ENCODE data around the gene DAB2IP.

Gene DAB2IP

GRCh38 chr9:121781145-121781548, 129.7 kb downstream of the DAB2IP start (continued):
- TF ChIP-seq ZNF610 (tag by site-specific recombination; IDR thresholded peaks at IDR 0.05; ENCODE audit: borderline replicate concordance) (no peak), ZNF518A (tag by site-specific recombination; conservative IDR thresholded peaks at IDR 0.05; ENCODE audit: low read depth) (no peak)

- Histone ChIP-seq H3K27ac (ENCODE audit: extremely low read depth, low read depth, low read length) (no peak overlapping the region), H3K36me3 (ENCODE audit: control insufficient read depth in 2 of 2, insufficient read depth in 1 of 2, low read length in 2 of 2) (peaks cover 0 to 59% of the 10 kb centered on the region in 2 experiments; a peak in 1 of 3 replicates), H3K4me1 (ENCODE audit: control insufficient read depth, insufficient read depth, low read length) (no peaks in the 10 kb centered on the region), H3K9me3 (ENCODE audit: control insufficient read depth, insufficient read depth, low read depth, low read length) (no peaks in the 10 kb centered on the region), H3K4me3 (ENCODE audit: low read depth, low read length) (no peak overlapping the region)
- TF ChIP-seq GFI1B (tag by site-specific recombination; IDR thresholded peaks at IDR 0.05) (no peak), ZBTB8A (tag by site-specific recombination; IDR thresholded peaks at IDR 0.05) (no peak), ZNF114 (tag by site-specific recombination; IDR thresholded peaks at IDR 0.05) (no peak), ZSCAN23 (tag by site-specific recombination; IDR thresholded peaks at IDR 0.05) (no peak), ZNF121 (tag by site-specific recombination; IDR thresholded peaks at IDR 0.05) (no peak), OSR2 (tag by site-specific recombination; IDR thresholded peaks at IDR 0.05) (no peak), ZNF335 (tag by site-specific recombination; conservative IDR thresholded peaks at IDR 0.05) (no peak), ZBTB44 (tag by site-specific recombination; IDR thresholded peaks at IDR 0.05) (no peak), ZBTB6 (tag by site-specific recombination; IDR thresholded peaks at IDR 0.05) (no peak), ZNF639 (tag by site-specific recombination; IDR thresholded peaks at IDR 0.05) (no peak), ZNF600 (tag by site-specific recombination; IDR thresholded peaks at IDR 0.05) (no peak)
- CTCF ChIA-PET: no interaction called here
- POLR2A ChIA-PET: no interaction called here
Measured at GRCh38 chr9:121781701-121782464, 130.4 kb downstream of the DAB2IP start.
